Cardiac muscle cell (in vitro differentiated cells and primary cell): Measurements from ENCODE around the gene ITGA11. TPM values are rescaled to one million over a fixed set of nuclear protein-coding genes. Genes with fewer than 3 reads are reported as not detected.

Source experiments
- DNase-seq, 2 donors: peaks; one replicate each; pipeline versions ENCODE4 v3.0.0 to v3.0.0-alpha.2; 2010 to 2017; ENCODE audit warnings: low read depth in 1 of 2, low spot score in 1 of 2
- H3K27ac ChIP-seq: fragments of 200-600 bp; sonication (generic); 2 replicates; pipeline ENCODE4 v1.5.1; 2016
- H3K27me3 ChIP-seq: fragments of 200-600 bp; sonication (generic); 2 replicates; pipeline ENCODE4 v1.6.0; 2016; ENCODE audit warnings: control low read depth
- H3K36me3 ChIP-seq: fragments of 200-600 bp; sonication (generic); 2 replicates; pipeline ENCODE4 v1.5.1; 2016; ENCODE audit warnings: control low read depth
- H3K4me1 ChIP-seq: fragments of 200-600 bp; sonication (generic); 2 replicates; pipeline ENCODE4 v1.8.1; 2017; ENCODE audit warnings: low read depth, mild to moderate bottlenecking, mixed run types
- H3K4me3 ChIP-seq: fragments of 200-600 bp; sonication (generic); 2 replicates; pipeline ENCODE4 v1.5.1; 2016; ENCODE audit warnings: mild to moderate bottlenecking
- H3K9me3 ChIP-seq: fragments of 200-600 bp; sonication (generic); 2 replicates; pipeline ENCODE4 v1.5.1; 2017; ENCODE audit warnings: low read depth, mild to moderate bottlenecking, control low read depth
- CTCF ChIP-seq: IDR thresholded peaks from 2 replicates; pipeline ENCODE4 v1.5.1; 2012; ENCODE audit warnings: low read depth, mild to moderate bottlenecking, low read length
- polyA plus RNA-seq: library from polyadenylated mRNA; unstranded; fragments of >200 nt; fragmentation: Nextera tagmentation; extraction: Ambion mirVana; gene quantifications from 2 replicates; pipeline ENCODE4 v1.2.1, GENCODE V29; 2016
- total RNA-seq: library from RNA; depleted of rRNA; stranded (reverse); fragments of >200 nt; gene quantifications from 2 replicates; pipeline ENCODE4 v1.2.3, GENCODE V29; 2016

The ITGA11 gene
- total and polyA plus RNA-seq, 2 experiments from 2014 or later, result 0.12 to 1.2 TPM

DNA sequence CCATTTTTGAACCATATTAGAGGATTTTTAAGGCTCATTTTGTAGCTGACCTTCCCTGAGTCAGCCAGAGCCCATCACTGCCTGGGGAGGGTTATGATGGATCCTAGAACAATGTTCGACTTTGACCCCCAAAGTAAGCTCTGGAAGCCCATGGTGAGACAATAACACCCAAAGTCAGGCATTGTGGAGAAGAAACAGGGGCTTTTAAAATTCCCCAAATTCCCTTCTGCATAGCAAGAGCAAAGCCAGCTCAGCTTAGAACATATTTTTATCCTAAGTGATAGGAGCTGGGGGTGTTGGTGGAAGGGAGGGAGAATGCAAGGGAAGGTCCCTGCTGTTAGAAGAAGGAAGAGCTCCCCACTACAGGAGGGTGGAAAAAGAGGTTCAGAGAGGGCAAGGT is 4.0 kb downstream of the ITGA11 start:
- Histone ChIP-seq H3K27ac (no peak overlapping the region), H3K4me1 (peaks cover 3% of the 10 kb centered on the region), H3K36me3 (no peaks in the 10 kb centered on the region), H3K9me3 (no peaks in the 10 kb centered on the region), H3K27me3 (peaks cover 54% of the 10 kb centered on the region), H3K4me3 (no peak overlapping the region)
- DNase-seq, result no peak
- TF ChIP-seq CTCF, result no peak

- no peak overlapping the region for H3K27ac ChIP-seq
These were observed 4.6 kb downstream of the ITGA11 start for GRCh38 chr15:68427366-68427765.

GRCh38 chr15:68426116-68426515 is 5.8 kb downstream of the ITGA11 start:
- Histone ChIP-seq H3K4me3 (no peak overlapping the region), H3K27me3 (peaks cover 35% of the 10 kb centered on the region), H3K9me3 (no peaks in the 10 kb centered on the region), H3K27ac (no peak overlapping the region), H3K36me3 (no peaks in the 10 kb centered on the region), H3K4me1 (no peaks in the 10 kb centered on the region)
- no peak for DNase-seq
- TF ChIP-seq CTCF, result no peak

More at GRCh38 chr15:68427366-68427765, 4.6 kb downstream of the ITGA11 start:
- no peaks in the 10 kb centered on the region for H3K36me3 ChIP-seq
- H3K9me3 ChIP-seq, result no peaks in the 10 kb centered on the region
- no peak for TF ChIP-seq CTCF
- H3K27me3 ChIP-seq, result peaks cover 48% of the 10 kb centered on the region
- no peak overlapping the region for H3K4me3 ChIP-seq
- H3K4me1 ChIP-seq, result peaks cover 2% of the 10 kb centered on the region
- DNase-seq, result no peak

DNA sequence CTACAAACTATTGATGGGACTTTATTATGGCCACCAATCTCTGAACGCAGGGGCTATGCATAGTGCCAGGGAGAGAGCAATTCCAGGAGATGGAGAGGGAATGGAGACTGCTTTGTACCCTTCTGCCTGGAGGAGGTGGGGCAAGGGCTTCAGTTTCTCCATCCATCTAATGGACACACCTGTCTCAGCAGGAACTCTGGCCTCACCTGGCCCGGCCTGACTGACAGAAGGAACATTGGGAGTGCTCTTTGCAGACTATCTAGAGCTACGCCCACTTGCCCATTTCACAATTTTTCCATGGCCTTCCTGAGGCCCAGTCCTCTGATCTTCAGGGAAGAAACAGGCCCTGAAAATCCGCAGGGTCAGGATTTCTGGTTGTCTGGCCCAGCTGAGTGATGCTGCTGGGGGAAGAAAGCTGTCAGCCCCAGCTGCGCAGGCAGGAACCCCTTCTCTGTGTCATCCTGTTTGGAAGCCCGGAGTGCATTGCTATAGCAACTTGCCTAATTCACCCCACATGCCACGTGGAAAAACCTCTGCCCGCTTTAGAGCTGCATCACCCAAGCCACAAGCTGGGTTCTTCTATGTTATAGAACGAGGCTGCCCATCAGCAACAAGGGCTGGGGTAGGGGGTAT is 6.4 kb downstream of the ITGA11 start:
- TF ChIP-seq CTCF, result no peak
- H3K36me3 ChIP-seq, result no peaks in the 10 kb centered on the region
- H3K9me3 ChIP-seq, result no peaks in the 10 kb centered on the region
- no peak overlapping the region for H3K4me3 ChIP-seq
- DNase-seq, result no peak
- no peaks in the 10 kb centered on the region for H3K4me1 ChIP-seq
- no peak overlapping the region for H3K27ac ChIP-seq
- H3K27me3 ChIP-seq, result peaks cover 29% of the 10 kb centered on the region

DNA sequence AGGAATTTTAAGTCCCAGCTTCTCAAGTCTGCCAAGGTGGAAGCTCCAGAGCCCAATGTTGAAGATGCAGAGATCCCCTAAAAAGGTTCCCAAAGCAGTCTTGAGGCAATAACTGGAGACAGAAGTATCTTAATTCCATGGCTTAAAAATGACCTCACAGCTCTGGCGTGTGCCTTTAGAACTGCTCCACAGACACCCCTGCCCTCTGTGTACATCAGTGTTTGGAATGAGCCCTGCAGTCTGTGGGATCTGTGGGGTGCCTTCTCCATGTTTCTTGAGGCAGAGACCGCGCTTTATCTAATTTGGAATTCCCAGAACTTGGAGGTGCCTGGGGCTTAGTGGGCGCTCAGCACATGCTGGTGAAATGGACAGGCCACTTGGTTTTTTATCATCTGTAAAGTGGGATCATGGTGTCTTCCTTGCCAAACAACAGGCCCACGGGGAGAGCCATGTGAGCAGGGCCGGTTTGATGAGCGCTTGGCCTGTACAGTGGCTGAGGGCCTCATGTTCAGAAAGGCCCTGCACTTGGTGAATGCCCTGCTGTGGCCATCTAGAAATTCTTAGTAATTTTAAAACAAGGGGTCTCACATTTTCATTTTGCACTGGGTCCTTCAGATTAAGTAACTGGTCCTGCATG is 7.1 kb downstream of the ITGA11 start:
- Histone ChIP-seq H3K27ac (no peak overlapping the region), H3K9me3 (no peaks in the 10 kb centered on the region), H3K36me3 (no peaks in the 10 kb centered on the region), H3K27me3 (peaks cover 23% of the 10 kb centered on the region), H3K4me3 (no peak overlapping the region), H3K4me1 (no peaks in the 10 kb centered on the region)
- no peak for TF ChIP-seq CTCF
- DNase-seq, result no peak
